T-helper 9 cell (primary cell): ENCODE data around the gene DIP2B.

Experiments
- DNase-seq: peaks from one replicate; pipeline ENCODE4 v3.0.0-alpha.2; 2020

Gene DIP2B

GRCh38 chr12:50614167-50614759, 109.5 kb downstream of the DIP2B start:
- DNase-seq = no peak

- no peak for DNase-seq
Measured at GRCh38 chr12:50615145-50615906, 110.5 kb downstream of the DIP2B start.

GRCh38 chr12:50615907-50616296, 111.1 kb downstream of the DIP2B start:
- no peak for DNase-seq

GRCh38 chr12:50617657-50618056, 112.9 kb downstream of the DIP2B start:
- DNase-seq = no peak

- DNase-seq = no peak
Measured at GRCh38 chr12:50618864-50619609, 114.3 kb downstream of the DIP2B start.

GRCh38 chr12:50619610-50619958, 114.8 kb downstream of the DIP2B start:
- no peak for DNase-seq

- DNase-seq = no peak
Measured at GRCh38 chr12:50620109-50620977, 115.6 kb downstream of the DIP2B start.

- no peak for DNase-seq
Measured at GRCh38 chr12:50620978-50621360, 116.2 kb downstream of the DIP2B start.

GRCh38 chr12:50621399-50622300, 116.9 kb downstream of the DIP2B start:
- DNase-seq = no peak

GRCh38 chr12:50625029-50625925, 120.5 kb downstream of the DIP2B start:
- DNase-seq = no peak

- DNase-seq = no peak
Measured at GRCh38 chr12:50626026-50626425, 121.2 kb downstream of the DIP2B start.

- DNase-seq = no peak
Measured at GRCh38 chr12:50627491-50627890, 122.7 kb downstream of the DIP2B start.

- DNase-seq = no peak
Measured at GRCh38 chr12:50628394-50628793, 123.6 kb downstream of the DIP2B start.

- DNase-seq = no peak
Measured at GRCh38 chr12:50633955-50634354, 129.2 kb downstream of the DIP2B start.

GRCh38 chr12:50634379-50634778, 129.6 kb downstream of the DIP2B start:
- no peak for DNase-seq

- DNase-seq = no peak
Measured at GRCh38 chr12:50635364-50635763, 130.6 kb downstream of the DIP2B start.

GRCh38 chr12:50635857-50636256, 131.1 kb downstream of the DIP2B start:
- DNase-seq = no peak

GRCh38 chr12:50636505-50636904, 131.7 kb downstream of the DIP2B start:
- DNase-seq = no peak

GRCh38 chr12:50637870-50638481, 133.2 kb downstream of the DIP2B start:
- DNase-seq = no peak

GRCh38 chr12:50638482-50638880, 133.7 kb downstream of the DIP2B start:
- DNase-seq = no peak
